Muscle layer of colon (tissue), 2 donors: Measurements from ENCODE around the gene MAN1A1.

ENCODE experiments used
- H3K27ac ChIP-seq: one replicate; pipeline ENCODE4 v1.7.0; 2013; ENCODE audit warnings: low read depth, mild to moderate bottlenecking, low read length, moderate library complexity
- H3K27me3 ChIP-seq, 2 donors: one replicate each; pipeline ENCODE4 v1.7.0; 2013; ENCODE audit warnings: low read length in 2 of 2, mild to moderate bottlenecking in 2 of 2; ENCODE audit not compliant: insufficient read depth in 2 of 2, control insufficient read depth in 1 of 2
- H3K36me3 ChIP-seq: one replicate; pipeline ENCODE4 v1.7.0; 2013; ENCODE audit warnings: mild to moderate bottlenecking, low read length; ENCODE audit not compliant: insufficient read depth
- H3K4me1 ChIP-seq: one replicate; pipeline ENCODE4 v1.7.0; 2013; ENCODE audit warnings: mild to moderate bottlenecking, low read length; ENCODE audit not compliant: insufficient read depth
- H3K4me3 ChIP-seq, 2 donors: one replicate each; pipeline ENCODE4 v1.7.0; 2013; ENCODE audit warnings: low read length in 2 of 2, low read depth in 1 of 2, mild to moderate bottlenecking in 1 of 2, moderate library complexity in 1 of 2
- H3K9ac ChIP-seq: one replicate; pipeline ENCODE4 v1.7.0; 2013; ENCODE audit warnings: low read length
- H3K9me3 ChIP-seq: one replicate; pipeline ENCODE4 v1.7.0; 2013; ENCODE audit warnings: mild to moderate bottlenecking, low read length
- donor health status: abdominal sarcoma.
- donor health status: Adenocarcinoma of cecum.

MAN1A1 gene

DNA sequence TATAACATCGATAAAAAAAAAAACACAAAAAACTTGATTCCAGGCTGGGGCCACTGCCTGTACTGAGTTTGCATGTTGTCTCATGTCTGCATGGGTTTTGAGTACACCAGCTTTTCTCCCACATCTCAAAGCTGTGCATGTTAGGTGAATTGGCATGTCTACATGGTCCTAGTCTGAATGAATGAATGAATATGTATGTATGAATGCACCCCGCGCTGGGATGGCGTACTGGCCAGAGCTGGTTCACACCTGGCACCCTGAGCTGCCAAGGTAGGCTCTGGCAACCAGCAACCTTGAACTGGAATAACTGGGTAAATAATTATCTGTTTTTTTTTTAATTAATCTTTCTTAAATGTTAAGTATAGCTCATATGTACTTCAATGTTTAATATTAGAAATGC is 131.0 kb downstream of the MAN1A1 start:
- Histone ChIP-seq H3K9ac (no peak overlapping the region), H3K27me3 (no peaks in the 10 kb centered on the region), H3K9me3 (no peaks in the 10 kb centered on the region), H3K36me3 (no peaks in the 10 kb centered on the region), H3K27ac (no peak overlapping the region), H3K4me3 (no peak overlapping the region), H3K4me1 (peaks cover 20% of the 10 kb centered on the region)

DNA sequence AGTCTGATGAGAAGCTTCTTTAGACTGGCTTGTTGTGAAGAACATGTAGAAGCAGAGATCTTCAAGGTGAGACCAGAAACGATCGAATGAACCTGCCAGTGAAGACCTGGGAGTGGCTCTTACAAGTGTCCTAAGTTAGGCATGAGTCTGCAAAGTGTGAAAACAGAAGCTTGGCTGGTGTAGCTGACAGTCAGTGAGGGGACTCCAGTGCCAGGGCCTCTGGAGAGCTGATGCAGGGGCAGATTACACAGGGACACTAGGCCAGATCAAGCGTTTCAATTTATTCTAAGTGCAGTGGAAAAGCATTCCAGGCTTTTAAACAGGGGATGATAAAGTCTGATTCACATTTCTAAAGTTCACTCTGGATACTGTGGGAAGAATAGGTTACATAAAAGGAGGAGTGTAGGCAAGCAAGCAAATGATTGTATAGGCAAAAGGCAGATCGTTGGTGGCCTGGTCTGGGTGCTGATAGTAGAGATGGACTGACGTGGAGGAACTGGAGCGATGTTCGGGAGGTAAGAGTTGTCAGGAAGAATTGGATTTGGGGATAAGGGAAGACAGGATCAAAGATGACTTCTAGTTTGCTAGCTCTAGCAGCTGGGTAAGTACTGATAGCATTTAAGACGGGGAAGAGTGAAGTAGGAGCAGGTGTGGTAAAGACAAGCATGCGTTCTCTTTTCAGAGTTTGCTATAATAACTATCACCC is 133.5 kb downstream of the MAN1A1 start:
- peaks cover 27% of the 10 kb centered on the region for H3K4me1 ChIP-seq
- H3K36me3 ChIP-seq, result no peaks in the 10 kb centered on the region
- no peak overlapping the region for H3K4me3 ChIP-seq
- H3K27me3 ChIP-seq, result no peaks in the 10 kb centered on the region
- H3K27ac ChIP-seq, result no peak overlapping the region
- no peaks in the 10 kb centered on the region for H3K9me3 ChIP-seq
- H3K9ac ChIP-seq, result no peak overlapping the region

DNA sequence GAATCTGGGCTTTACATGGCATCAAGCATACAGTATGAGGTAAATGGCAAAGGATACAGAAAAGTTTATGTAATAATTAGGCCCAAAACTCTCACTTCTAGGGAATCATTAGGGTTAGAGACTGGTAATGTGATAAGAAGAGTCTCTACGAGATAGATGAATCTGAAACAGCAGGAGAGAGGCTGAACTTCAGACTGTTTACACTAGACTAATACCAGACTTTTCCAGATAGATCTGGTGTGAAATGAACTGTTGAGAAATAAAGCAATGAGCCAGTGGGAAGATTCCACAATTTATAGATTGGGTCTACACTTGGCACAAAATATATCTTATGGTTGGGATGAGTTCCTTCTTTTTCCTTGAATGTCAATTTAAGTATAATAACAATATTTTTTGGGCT is 134.3 kb downstream of the MAN1A1 start:
- Histone ChIP-seq H3K27ac (no peak overlapping the region), H3K27me3 (no peaks in the 10 kb centered on the region), H3K9me3 (no peaks in the 10 kb centered on the region)

DNA sequence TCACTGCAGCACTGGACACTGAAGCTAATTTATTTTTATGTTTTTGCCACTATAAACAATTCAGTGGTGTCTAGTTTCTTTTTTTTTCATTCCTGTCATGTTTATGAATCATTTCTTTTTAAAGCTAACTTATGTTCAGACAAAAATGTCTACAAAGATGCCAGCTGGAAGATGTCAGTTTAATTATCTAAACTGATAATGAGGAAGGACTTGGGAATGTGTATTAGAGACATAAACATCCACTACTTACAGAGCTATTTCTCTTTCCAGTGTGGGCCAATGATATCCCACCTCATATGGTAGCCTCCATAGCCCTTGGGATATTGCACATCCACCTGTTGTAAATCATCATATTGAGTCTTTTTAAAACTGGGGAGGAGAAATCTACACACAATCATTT is 139.0 kb downstream of the MAN1A1 start:
- H3K27me3 ChIP-seq, result no peaks in the 10 kb centered on the region
- no peak overlapping the region for H3K4me3 ChIP-seq
- peaks cover 24% of the 10 kb centered on the region for H3K4me1 ChIP-seq
- H3K27ac ChIP-seq, result no peak overlapping the region
- no peaks in the 10 kb centered on the region for H3K9me3 ChIP-seq
- H3K9ac ChIP-seq, result no peak overlapping the region
- H3K36me3 ChIP-seq, result no peaks in the 10 kb centered on the region

More for the DNA sequence above, 134.3 kb downstream of the MAN1A1 start:
- Histone ChIP-seq H3K9ac (no peak overlapping the region), H3K4me1 (peaks cover 31% of the 10 kb centered on the region), H3K4me3 (no peak overlapping the region), H3K36me3 (no peaks in the 10 kb centered on the region)

DNA sequence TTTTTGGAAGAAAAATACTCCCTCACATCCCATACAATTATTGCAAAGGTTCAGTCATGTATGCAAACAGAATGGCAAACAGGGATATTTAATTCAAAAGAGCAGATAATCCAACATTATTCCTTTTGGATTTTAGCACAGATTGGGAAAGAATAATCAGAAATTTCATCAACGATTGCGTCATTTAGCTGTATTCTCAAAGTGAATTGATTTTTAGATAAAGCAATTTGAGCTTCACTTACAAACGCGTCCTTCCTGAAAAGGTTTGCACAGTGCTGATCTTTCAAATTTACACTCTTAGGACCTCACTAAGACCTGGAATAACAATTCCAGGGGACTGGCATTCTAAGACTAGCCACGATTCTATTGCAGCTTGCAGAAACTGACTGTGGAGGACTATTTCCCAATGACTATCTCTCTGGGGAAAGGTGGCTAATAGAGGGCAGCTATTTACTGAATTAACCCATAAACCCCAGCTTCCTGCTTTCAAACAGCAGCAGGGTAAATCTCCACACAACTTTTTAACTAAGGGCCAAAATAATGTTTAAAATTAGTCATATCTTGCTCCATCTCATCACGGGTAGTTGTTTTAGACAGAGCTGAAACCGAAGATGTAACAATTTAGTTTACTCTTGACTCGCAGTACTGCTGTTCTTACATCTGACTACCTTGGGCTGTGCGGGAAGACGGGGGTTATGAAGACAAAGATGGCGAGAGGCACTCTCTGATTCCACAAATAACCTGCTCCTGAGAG is 139.9 kb downstream of the MAN1A1 start:
- Histone ChIP-seq H3K4me3 (no peak overlapping the region), H3K36me3 (no peaks in the 10 kb centered on the region), H3K9me3 (no peaks in the 10 kb centered on the region), H3K9ac (no peak overlapping the region), H3K27me3 (no peaks in the 10 kb centered on the region), H3K27ac (no peak overlapping the region), H3K4me1 (peaks cover 18% of the 10 kb centered on the region)

DNA sequence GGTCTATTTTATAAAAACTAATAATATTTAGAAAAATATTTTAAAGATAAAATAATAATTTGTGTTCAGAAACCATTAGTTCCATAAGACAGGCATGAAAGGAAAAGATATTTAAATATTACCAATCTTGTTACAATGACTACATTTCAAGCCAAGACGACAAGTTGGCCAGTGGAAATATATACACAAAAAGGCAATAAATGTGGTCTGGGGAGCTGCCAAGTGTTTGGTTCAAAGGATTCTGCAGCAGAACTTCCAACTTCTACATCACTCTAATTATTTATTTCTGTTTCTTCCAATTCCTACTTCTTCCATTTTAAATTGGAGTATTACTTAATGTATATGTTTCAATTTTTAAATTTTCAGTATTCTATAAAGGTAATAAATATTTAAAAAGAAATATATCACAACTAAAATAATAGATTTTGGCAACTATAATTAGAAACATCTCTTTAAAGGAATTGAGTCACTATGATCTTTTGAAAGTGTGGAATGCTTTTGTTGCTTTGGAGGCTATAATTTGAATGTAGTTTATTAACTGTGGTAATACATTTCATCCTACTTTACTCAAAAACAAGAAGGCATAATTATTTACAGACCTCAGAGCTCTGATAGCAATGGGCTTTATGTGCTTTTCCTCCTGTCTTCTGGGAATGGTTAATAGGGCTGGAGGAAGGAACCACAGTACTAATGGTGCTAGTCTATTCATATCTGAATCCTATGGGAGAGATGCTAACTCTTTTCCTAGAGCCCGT is 141.4 kb downstream of the MAN1A1 start:
- Histone ChIP-seq H3K9me3 (no peaks in the 10 kb centered on the region), H3K27me3 (no peaks in the 10 kb centered on the region), H3K27ac (no peak overlapping the region), H3K4me1 (peaks cover 18% of the 10 kb centered on the region), H3K4me3 (no peak overlapping the region), H3K9ac (no peak overlapping the region), H3K36me3 (peaks cover 5% of the 10 kb centered on the region)

DNA sequence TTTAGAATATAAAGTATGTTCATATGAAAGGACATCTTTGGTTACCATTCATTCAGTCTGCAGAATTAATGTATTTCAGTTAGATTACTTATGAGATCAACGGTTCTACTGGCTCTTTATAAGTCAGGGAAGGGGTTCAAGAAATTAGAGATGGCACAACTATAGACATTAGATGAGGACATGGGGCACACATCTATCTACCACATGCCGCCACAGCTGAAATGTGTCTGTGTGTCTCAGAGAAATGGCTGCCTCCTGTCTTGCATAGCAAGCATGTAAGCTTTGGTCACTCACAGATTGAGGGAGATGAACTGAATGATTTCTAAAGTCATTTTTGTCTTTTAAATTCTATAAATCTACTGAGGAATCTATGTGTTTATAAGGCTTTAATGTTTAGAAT is 142.2 kb downstream of the MAN1A1 start:
- H3K4me1 ChIP-seq, result peaks cover 11% of the 10 kb centered on the region
- H3K9ac ChIP-seq, result no peak overlapping the region
- no peaks in the 10 kb centered on the region for H3K27me3 ChIP-seq
- no peak overlapping the region for H3K4me3 ChIP-seq
- no peak overlapping the region for H3K27ac ChIP-seq
- H3K36me3 ChIP-seq, result peaks cover 13% of the 10 kb centered on the region
- no peaks in the 10 kb centered on the region for H3K9me3 ChIP-seq

DNA sequence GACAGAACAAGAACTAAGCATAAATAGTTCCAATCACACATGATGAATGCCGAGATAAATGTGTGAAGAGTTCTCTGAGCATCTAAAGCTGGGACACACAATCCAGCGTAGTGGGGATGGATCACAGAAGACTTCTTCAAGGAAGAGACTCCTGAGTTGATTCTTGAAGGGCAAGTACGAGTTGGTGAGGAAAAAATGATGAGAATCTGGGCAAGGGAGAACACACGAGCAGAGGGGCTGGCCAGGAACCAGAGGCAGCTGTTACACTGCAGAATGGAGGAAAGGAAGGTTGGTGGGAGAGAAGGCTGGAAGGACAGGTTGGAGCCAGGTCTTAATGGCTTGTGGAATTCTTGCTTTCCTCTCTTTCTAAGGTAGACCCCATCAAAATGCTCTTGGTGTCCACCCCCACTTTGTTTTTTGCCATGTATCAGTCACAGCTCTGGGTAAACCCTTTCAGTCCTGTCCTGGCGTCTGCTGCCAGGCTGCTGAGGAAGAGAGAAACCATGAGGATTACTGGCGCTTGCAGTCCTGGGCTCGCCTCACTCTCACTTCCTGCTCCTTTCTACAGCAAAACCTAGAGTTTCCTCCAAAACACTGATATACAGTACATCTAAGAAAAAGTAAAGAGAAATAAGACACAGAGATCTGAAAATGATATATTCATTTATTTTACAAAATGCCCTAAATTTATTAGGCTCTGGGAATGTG is 143.5 kb downstream of the MAN1A1 start:
- Histone ChIP-seq H3K9me3 (no peaks in the 10 kb centered on the region), H3K4me3 (no peak overlapping the region), H3K4me1 (peaks cover 11% of the 10 kb centered on the region), H3K27ac (no peak overlapping the region), H3K27me3 (no peaks in the 10 kb centered on the region), H3K36me3 (peaks cover 20% of the 10 kb centered on the region), H3K9ac (no peak overlapping the region)

DNA sequence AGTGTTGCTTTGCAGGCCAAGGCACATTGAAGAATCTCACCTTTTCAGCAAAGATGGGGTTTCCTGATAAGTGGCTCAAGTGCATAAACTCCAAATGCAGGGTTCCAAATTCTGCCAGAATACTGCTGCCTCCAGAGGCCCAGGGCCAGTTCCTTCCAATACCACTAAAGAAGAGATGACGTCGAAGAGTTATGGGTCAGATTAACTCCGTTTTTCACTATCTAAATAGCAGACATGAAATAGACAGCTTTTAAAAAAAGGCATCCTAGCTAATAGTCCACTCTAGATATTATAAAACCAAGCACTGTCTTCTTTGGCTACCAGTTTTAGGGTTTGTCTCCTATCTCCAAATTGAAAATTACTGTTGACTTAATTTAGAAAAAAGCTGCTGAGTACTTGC is 144.8 kb downstream of the MAN1A1 start:
- Histone ChIP-seq H3K9me3 (no peaks in the 10 kb centered on the region), H3K27ac (no peak overlapping the region), H3K4me3 (no peak overlapping the region), H3K36me3 (peaks cover 20% of the 10 kb centered on the region), H3K4me1 (peaks cover 5% of the 10 kb centered on the region), H3K27me3 (no peaks in the 10 kb centered on the region), H3K9ac (no peak overlapping the region)

DNA sequence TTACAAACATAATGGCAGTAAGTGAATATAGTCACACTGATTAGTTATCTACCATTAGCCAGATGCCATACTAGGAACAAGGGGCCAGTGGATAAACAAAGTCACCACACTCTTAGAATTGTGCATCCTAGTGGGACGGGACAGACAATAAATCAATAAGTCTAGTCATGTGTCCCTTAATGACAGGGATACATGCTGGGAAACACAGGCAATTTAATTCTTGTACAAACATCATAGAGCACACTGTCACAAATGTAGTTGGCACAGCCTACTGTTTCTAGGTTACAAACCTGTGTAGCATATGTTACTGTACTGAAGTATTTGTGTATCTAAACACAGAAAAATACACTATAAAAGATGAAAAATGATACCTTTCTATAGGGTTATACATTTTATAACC is 148.1 kb downstream of the MAN1A1 start:
- H3K9ac ChIP-seq, result no peak overlapping the region
- no peak overlapping the region for H3K27ac ChIP-seq
- H3K4me1 ChIP-seq, result no peaks in the 10 kb centered on the region
- peaks cover 20% of the 10 kb centered on the region for H3K36me3 ChIP-seq
- H3K27me3 ChIP-seq, result no peaks in the 10 kb centered on the region
- no peaks in the 10 kb centered on the region for H3K9me3 ChIP-seq
- no peak overlapping the region for H3K4me3 ChIP-seq

DNA sequence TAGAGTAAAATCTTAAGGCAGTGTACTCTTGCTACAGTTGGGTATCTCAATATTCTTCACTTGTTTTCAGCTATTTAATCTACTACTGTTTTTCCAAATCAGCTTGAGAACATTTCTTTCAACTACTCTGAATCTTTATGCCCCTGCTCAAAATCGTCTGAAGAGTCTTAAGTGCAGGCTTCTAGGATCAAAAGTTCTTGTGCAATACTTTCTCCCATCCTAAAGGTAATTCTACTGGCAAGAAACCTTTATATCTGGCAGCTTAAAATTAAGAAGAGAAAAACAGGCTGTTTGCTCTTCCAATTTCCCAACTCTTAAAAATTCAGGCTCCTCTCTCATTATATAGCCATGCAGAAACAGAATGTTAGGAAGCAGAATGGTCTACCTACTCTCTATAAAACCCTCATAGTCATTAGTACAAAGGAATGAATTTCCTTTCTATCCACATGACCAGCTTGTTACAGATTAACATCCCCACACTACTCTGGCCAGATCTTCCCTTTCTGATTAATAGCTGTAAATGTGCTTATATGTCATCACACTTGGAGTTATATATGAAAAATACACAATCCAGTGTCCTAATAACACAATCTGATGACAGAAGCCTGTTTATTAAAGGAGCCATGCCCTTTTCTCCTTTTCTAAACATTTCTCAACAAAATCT is 148.9 kb downstream of the MAN1A1 start:
- H3K4me1 ChIP-seq, result no peaks in the 10 kb centered on the region
- no peak overlapping the region for H3K4me3 ChIP-seq
- H3K36me3 ChIP-seq, result peaks cover 20% of the 10 kb centered on the region
- no peaks in the 10 kb centered on the region for H3K27me3 ChIP-seq
- H3K27ac ChIP-seq, result no peak overlapping the region
- no peak overlapping the region for H3K9ac ChIP-seq
- H3K9me3 ChIP-seq, result no peaks in the 10 kb centered on the region
